Prostate gland (tissue), 2 donors: Measurements from ENCODE around the gene UVRAG. TPM values are rescaled to one million over a fixed set of nuclear protein-coding genes. Genes with fewer than 3 reads are reported as not detected.

Source experiments
- DNase-seq: peaks from one replicate; pipeline ENCODE4 v3.0.0-alpha.2; 2019; ENCODE audit warnings: low spot score
- H3K27ac ChIP-seq, 2 donors: fragments of 200-600 bp; sonication (generic); 2 replicates each; pipeline ENCODE4 v1.5.1; 2017 to 2019
- H3K27me3 ChIP-seq: fragments of 200-600 bp; sonication (generic); replicated peaks from 2 replicates; pipeline ENCODE4 v1.5.1; 2019; ENCODE audit not compliant: insufficient read depth
- H3K36me3 ChIP-seq, 2 donors: fragments of 200-600 bp; sonication (generic); 1 replicate in 1 of 2; 2 replicates in 1 of 2; pipeline versions ENCODE4 v1.5.1 to v1.8.1; 2017 to 2019
- H3K4me1 ChIP-seq: fragments of 200-600 bp; sonication (generic); replicated peaks from 2 replicates; pipeline ENCODE4 v1.5.1; 2019
- H3K4me3 ChIP-seq, 2 donors: fragments of 200-600 bp; sonication (generic); 2 replicates each; pipeline ENCODE4 v1.5.1; 2017 to 2019
- H3K9me3 ChIP-seq: fragments of 200-600 bp; sonication (generic); 2 replicates; pipeline ENCODE4 v1.5.1; 2017
- CTCF ChIP-seq, 4 experiments: fragments of 200-600 bp in 2 of 4; fragments of 450-650 bp in 2 of 4; sonication (generic) in 2 of 4; IDR thresholded peaks; 1 replicate in 3 of 4; 2 replicates in 1 of 4; pipeline ENCODE4 v1.5.1; 2016 to 2019; ENCODE audit warnings: antibody characterized with exemption in 4 of 4, mild to moderate bottlenecking in 2 of 4, moderate library complexity in 2 of 4
- POLR2A ChIP-seq: fragments of 450-650 bp; IDR thresholded peaks from one replicate; pipeline ENCODE4 v1.6.1; 2016; ENCODE audit warnings: antibody characterized with exemption, mild to moderate bottlenecking
- POLR2AphosphoS5 ChIP-seq: sonication (generic); formaldehyde crosslinking; IDR thresholded peaks from one replicate; pipeline ENCODE4 v1.6.1; 2017; ENCODE audit warnings: antibody characterized with exemption
- WGBS: methylation state at CpG from one replicate; pipeline ENCODE4 v1.1.5; 2018; 5-methylcytosine and 5-hydroxymethylcytosine counted together
- intact Hi-C: fragments of 100-400 bp; cut with DNase I; formaldehyde crosslinking; loops from one replicate; pipeline ENCODE4 v1.14.2; 2022
- total RNA-seq, 2 donors: library from RNA; depleted of rRNA; stranded (reverse); fragments of >200 nt; gene quantifications; one replicate each; pipeline ENCODE4 v1.1.0, GENCODE V29; 2016

The UVRAG gene
- total RNA-seq, 2 donors from 2014 or later: 13.9 to 25.2 TPM

GRCh38 chr11:75916882-75917281 lies 101.9 kb downstream of the UVRAG start:
- peaks cover 2% of the 10 kb centered on the region for H3K4me1 ChIP-seq
- TF ChIP-seq POLR2A: no peak
- TF ChIP-seq POLR2AphosphoS5: no peak
- TF ChIP-seq CTCF (IDR thresholded peaks at IDR 0.05): no peak
- WGBS: 59% methylated on average over 1 of the region's 1 CpG
- H3K27ac ChIP-seq: no peak overlapping the region
- no peaks in the 10 kb centered on the region for H3K9me3 ChIP-seq
- H3K27me3 ChIP-seq: no peaks in the 10 kb centered on the region
- no peak overlapping the region for H3K4me3 ChIP-seq
- no peak for DNase-seq
- intact Hi-C loops: no loop called here
- H3K36me3 ChIP-seq: no peaks in the 10 kb centered on the region

GRCh38 chr11:75918331-75918730 lies 103.3 kb downstream of the UVRAG start:
- H3K4me1 ChIP-seq: peaks cover 4% of the 10 kb centered on the region
- H3K4me3 ChIP-seq: no peak overlapping the region
- no peaks in the 10 kb centered on the region for H3K9me3 ChIP-seq
- no peak for DNase-seq
- intact Hi-C loops: loop anchor here (2.0 kb wide), 1 partner anchor 20 kb away; no protein-coding TSS in a partner anchor
- TF ChIP-seq CTCF (IDR thresholded peaks at IDR 0.05): no peak
- no peak for TF ChIP-seq POLR2A
- no peak for TF ChIP-seq POLR2AphosphoS5
- no peak overlapping the region for H3K27ac ChIP-seq
- no peaks in the 10 kb centered on the region for H3K27me3 ChIP-seq
- H3K36me3 ChIP-seq: no peaks in the 10 kb centered on the region
- 96% methylated on average over 7 of the region's 7 CpGs for WGBS

- H3K4me1 ChIP-seq: peaks cover 4% of the 10 kb centered on the region
- WGBS: 32% methylated on average over 2 of the region's 2 CpGs
- intact Hi-C loops: loop anchor here (2.0 kb wide), 1 partner anchor 21 kb away; no protein-coding TSS in a partner anchor
- H3K4me3 ChIP-seq: no peak overlapping the region
- H3K27ac ChIP-seq: peak overlapping the region in 1 of 2 donors; percentile 29
- no peaks in the 10 kb centered on the region for H3K36me3 ChIP-seq
- no peaks in the 10 kb centered on the region for H3K9me3 ChIP-seq
- H3K27me3 ChIP-seq: no peaks in the 10 kb centered on the region
- TF ChIP-seq POLR2AphosphoS5 (peak; percentile 53), POLR2A (no peak)
- DNase-seq: no peak
Observed at GRCh38 chr11:75919525-75919924, 104.5 kb downstream of the UVRAG start.

- Histone ChIP-seq H3K9me3 (no peaks in the 10 kb centered on the region), H3K27ac (no peak overlapping the region), H3K4me1 (peaks cover 4% of the 10 kb centered on the region), H3K36me3 (no peaks in the 10 kb centered on the region), H3K27me3 (no peaks in the 10 kb centered on the region), H3K4me3 (no peak overlapping the region)
- TF ChIP-seq POLR2AphosphoS5: no peak
- TF ChIP-seq POLR2A: no peak
- TF ChIP-seq CTCF (IDR thresholded peaks at IDR 0.05): no peak
- no peak for DNase-seq
- intact Hi-C loops: no loop called here
- 78% methylated on average over 1 of the region's 1 CpG for WGBS
Observed at GRCh38 chr11:75920848-75921247, 105.8 kb downstream of the UVRAG start.

- intact Hi-C loops: no loop called here
- Histone ChIP-seq H3K4me3 (no peak overlapping the region), H3K27ac (peak overlapping the region in 1 of 2 donors; percentile 11), H3K9me3 (no peaks in the 10 kb centered on the region), H3K27me3 (no peaks in the 10 kb centered on the region), H3K36me3 (no peaks in the 10 kb centered on the region), H3K4me1 (peaks cover 4% of the 10 kb centered on the region)
- no peak for TF ChIP-seq POLR2AphosphoS5
- no peak for TF ChIP-seq CTCF (IDR thresholded peaks at IDR 0.05)
- no peak for TF ChIP-seq POLR2A
- DNase-seq: no peak
- WGBS: 48% methylated on average over 3 of the region's 3 CpGs
Observed at GRCh38 chr11:75921808-75922207, 106.8 kb downstream of the UVRAG start.
